Endothelial cell of hepatic sinusoid (primary cell): ENCODE results near the gene TBC1D25.

Experiments
- in situ Hi-C: cut with HindIII; loops from 2 replicates; pipeline ENCODE4 v1.10.0; 2017; ENCODE audit warnings: low sequenced_read_pairs

The TBC1D25 gene

DNA sequence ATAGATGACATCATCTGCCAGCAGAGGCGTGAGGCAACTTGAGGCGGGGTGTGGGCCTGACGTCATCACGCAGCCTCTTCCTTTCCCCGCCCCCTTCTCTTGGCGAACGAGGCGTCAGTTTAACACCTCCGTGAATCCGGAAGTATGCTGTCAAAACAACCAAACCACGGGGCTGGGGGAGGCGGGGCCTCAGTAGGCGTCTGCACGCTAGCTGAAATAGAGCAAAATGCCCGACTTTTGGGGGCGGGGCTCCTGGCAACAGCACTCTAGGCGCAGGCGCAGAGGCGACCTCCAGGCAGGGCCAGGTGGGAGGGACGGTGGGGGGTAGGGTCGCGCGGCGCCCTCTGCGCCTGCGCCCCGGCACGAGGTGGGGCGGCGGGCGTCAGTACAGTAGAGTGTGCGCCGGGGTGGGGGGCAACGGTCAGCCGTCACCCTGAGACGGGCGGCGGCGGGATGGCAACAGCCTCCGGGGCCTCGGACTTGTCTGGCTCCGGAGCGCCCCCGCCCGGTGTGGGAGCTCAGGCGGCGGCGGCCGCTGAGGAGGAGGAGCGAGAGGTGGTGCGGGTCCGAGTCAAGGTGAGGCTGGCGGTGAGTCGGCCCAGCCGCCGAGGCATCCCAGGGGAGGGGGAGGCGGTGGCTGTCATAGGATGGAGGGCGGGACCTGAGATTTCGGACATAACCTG lies at the start of gene TBC1D25:
Gene TBC1D25 (plus strand): TSS at position 370 of the 683 bp plus-strand sequence. CDS start 84 bp downstream, at position 454.
- in situ Hi-C loops = no loop called here

- in situ Hi-C loops = no loop called here
These were observed 49.6 kb upstream of the TBC1D25 start for GRCh38 chrX:48489892-48490291.

DNA sequence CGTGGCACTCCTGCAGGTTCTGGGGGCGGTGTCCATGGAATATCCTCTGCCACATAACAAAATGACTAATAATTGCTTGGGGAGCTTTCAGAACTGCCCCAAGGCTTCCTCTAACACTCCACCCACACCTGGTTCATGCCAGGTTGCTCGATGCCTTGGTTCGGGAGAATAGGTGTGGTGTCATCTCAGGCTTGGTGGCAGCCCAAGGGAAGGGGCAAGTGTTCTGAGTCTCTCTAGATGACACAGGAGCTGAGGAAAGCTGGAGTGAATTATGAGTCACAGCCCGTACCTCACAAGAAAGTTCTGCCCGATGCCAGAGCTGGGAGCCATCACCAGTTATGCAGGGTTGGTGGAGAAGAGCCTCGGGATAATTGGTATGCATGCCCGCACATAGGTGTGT lies 48.9 kb upstream of the TBC1D25 start:
- in situ Hi-C loops = no loop called here

- in situ Hi-C loops = no loop called here
These were observed 47.7 kb upstream of the TBC1D25 start for GRCh38 chrX:48491809-48492208.

- in situ Hi-C loops = no loop called here
These were observed 47.1 kb upstream of the TBC1D25 start for GRCh38 chrX:48492293-48492910.

GRCh38 chrX:48493890-48494364 lies 45.6 kb upstream of the TBC1D25 start:
- in situ Hi-C loops = no loop called here

DNA sequence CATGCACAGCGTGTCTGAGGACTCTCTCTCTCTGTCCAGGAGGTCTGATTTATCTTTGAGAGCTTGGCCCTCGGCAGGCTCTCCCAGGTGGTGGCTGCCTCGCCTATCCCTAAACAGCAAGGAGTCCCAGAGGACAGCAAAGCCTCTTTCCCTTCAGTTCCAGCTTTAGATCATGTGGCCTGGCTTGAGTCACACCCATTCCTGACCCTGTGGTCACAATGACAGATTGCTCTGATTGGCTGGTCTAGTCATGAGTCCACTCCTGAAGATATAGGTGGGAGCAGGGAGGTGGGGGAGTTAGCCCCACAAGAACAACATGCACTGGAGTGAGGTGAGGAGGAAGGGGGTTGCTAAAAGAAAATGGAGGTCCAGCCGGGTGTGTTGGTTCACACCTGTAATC lies 42.9 kb upstream of the TBC1D25 start:
- in situ Hi-C loops = no loop called here

DNA sequence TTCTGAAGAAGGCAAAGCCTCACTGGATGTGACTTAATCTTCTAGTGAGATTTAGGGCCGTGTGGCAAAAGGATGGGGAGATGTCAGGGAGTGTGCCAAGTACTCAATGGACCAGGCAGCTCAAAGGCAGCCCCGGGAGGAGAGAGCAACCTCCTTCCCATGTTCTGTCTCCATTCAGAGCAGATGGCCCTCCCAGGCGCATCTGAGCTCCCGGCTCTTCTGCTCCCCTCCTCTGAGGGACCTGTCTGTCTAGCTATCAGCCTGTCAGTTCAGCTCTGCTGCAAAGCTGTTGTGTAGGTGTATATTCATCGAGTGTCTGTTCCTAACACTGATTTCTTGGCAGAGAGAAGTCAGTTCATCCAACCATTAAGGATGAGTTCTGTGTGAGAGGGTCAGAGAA lies 41.6 kb upstream of the TBC1D25 start:
- in situ Hi-C loops = no loop called here

DNA sequence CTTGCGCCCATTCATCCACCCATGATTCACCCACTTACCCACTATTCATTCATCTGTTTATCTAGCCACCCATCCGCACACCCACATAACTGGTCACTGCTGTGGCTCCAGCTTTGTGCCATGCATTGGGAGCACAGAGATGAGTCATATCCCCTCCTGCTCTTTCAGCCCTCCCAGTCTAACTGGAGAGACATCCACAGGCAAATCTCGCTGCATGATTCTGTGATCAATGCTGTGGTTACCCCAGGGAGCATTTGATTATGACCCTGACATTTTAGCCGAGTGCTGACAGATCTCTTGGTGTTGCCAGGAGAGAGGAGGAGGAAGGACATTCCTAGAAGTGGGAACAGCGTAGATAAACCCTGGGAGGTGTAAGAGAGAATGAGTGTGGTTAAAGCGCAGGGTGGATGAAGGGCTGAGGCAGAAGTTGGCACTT lies 41.1 kb upstream of the TBC1D25 start:
- in situ Hi-C loops = no loop called here

DNA sequence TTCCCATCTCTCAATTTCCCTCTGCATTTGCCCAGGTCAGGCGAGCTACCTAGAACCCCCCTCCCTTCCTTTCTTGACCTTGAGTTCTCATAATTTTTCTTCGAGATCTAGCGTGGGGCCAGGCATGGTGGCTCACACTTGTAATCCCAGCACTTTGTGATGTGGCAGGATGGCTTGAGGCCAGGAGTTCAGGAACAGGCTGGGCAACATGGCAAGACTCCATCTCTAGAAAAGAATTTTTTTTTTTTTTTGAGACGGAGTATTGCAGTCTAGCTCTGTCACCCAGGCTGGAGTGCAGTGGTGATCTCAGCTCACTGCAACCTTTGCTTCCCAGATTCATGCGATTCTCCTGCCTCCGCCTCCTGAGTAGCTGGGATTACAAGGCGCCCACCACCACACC lies 35.3 kb upstream of the TBC1D25 start:
- in situ Hi-C loops = no loop called here

- in situ Hi-C loops = no loop called here
These were observed 34.0 kb upstream of the TBC1D25 start for GRCh38 chrX:48505481-48505880.

DNA sequence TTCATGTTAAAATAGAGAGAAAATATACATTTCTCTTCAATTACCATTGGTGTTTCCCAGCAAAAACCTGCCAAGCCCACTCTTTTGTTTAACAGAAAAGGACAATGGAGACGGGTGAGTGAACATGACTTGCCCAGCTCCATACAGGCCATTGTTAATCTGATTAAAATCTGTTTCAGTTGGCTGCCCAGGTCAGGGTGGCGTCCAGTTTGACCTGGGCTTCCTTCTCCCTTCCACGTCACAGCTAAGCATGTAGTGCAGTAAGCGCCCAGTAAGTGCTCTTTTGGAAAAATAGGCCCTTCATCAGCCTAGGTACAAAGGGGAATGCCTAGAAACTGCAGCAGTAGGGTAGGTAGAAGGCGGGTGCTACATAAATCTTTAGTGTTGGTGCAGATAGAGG lies 32.3 kb upstream of the TBC1D25 start:
- in situ Hi-C loops = no loop called here

- in situ Hi-C loops = no loop called here
These were observed 30.9 kb upstream of the TBC1D25 start, which contains the start of gene PORCN for GRCh38 chrX:48508400-48509244. PORCN (plus strand) TSS chrX:48508992; CDS start chrX:48509821, 829 bp downstream.

- in situ Hi-C loops = no loop called here
These were observed 30.3 kb upstream of the TBC1D25 start for GRCh38 chrX:48509245-48509590.

DNA sequence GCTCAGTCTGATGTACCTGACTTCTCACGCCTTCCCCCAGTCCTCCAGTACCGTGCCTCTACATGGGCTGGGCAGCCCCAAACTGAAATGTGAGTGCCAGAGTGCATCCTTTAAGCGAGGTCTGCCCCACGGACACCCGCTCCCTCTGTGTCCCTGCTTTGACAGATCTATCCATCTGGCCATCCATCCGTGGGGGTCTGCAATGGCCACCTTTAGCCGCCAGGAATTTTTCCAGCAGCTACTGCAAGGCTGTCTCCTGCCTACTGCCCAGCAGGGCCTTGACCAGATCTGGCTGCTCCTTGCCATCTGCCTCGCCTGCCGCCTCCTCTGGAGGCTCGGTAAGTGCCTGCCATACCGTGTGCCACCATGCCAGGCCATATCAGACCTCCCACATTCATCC lies 29.9 kb upstream of the TBC1D25 start:
- in situ Hi-C loops = no loop called here

DNA sequence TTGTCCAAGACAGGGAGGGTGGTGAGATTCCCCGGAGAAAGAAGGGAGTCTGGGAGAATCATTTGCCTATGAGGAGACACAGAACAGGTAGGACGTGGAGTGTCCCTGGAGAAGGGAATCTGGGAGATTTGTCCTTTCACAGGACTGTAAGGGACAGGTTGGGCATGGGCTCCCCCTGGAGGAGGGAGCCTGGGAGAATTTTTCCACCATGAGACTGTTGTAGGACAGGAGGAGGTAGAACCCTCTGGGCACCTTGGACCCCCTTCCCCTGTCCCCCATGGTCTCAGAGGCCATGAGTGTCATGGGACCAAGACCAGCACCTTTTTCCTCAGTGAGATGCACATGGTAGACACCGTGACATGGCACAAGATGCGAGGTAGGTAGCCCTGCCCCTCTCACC lies 28.0 kb upstream of the TBC1D25 start:
- in situ Hi-C loops = no loop called here

GRCh38 chrX:48512371-48512935 lies 27.1 kb upstream of the TBC1D25 start:
- in situ Hi-C loops = no loop called here

DNA sequence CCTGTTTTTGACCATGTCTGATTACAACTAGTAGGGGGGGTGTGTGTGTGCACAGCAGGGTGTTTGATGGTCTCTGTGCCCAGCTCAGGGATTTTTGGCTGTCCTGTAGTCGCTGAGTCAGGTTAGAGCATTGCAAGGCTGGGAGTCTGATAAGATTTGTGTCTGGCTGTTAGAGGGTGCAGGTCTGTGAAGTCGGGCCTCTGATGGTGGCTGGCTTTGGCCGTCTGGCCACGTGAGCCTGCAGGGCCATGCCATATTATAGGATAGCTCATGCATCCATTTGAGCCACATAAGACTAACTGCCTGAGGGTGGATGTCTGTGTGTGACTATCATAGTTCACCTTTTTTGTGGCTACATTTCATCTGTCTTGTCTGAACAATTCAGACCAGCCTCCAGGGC lies 25.8 kb upstream of the TBC1D25 start:
- in situ Hi-C loops = no loop called here

DNA sequence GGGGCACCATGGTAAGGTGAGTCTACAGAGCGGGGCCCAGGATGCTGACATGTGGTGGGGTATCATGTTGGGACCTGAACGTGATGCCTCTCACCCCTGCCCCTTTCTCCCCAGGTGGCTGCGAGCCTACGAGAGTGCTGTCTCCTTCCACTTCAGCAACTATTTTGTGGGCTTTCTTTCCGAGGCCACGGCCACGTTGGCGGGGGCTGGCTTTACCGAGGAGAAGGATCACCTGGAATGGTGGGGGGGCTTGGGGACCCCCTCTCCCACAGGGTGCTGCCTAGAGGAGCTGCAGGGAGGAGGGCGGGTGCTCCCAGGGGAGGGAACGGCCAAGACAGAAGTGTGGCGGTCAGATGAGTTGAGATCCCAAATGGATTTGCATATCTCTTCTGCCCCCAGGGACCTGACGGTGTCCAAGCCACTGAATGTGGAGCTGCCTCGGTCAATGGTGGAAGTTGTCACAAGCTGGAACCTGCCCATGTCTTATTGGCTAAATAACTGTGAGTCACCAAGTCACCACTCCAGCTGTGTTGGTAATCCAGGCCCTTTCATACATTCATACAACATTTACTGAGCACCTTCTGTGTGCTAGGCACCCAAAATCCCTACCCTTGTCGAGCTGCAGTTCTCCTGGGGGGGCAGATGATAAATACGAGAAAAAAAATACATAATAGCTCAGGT lies 25.2 kb upstream of the TBC1D25 start:
- in situ Hi-C loops = no loop called here

- in situ Hi-C loops = no loop called here
These were observed 24.6 kb upstream of the TBC1D25 start for GRCh38 chrX:48514868-48515460.
